ENCODE measurements around the gene TNIP1. TPM values are rescaled to one million over a fixed set of nuclear protein-coding genes. Genes with fewer than 3 reads are reported as not detected.

TNIP1 gene
- total RNA-seq, 1 donor from 2014 or later = 213 TPM

DNA sequence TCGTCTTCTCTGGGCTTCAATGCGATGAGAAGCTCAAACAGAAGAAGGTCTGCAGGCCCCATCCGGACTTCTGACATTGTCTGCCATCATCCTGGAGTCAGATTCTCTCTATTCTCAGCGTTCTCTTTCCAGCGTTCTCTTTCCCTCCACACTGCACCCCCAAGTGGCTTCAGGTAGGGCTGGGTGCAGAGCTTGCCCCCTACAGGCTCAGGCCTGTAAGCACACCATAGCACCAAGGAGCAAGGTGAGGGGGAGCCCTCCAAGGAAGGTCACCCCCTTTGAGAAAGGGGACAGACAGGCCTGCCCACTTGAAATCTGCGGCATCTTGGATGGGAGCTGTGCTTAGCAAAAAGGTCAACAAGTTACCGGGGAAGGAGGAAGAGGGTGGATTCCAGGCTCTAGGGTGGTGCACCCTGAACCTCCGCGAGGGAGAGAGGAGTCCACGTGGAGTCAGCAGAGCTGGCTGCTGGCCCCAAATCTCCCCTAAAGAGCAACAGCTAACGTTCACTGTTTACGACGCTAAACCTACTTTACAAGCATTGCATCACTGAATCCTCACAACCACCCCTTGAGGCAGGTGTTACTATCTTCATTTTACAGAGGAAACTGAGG lies 32.9 kb downstream of the TNIP1 start:
- DNase-seq (ENCODE audit: low read depth) = no peak

DNA sequence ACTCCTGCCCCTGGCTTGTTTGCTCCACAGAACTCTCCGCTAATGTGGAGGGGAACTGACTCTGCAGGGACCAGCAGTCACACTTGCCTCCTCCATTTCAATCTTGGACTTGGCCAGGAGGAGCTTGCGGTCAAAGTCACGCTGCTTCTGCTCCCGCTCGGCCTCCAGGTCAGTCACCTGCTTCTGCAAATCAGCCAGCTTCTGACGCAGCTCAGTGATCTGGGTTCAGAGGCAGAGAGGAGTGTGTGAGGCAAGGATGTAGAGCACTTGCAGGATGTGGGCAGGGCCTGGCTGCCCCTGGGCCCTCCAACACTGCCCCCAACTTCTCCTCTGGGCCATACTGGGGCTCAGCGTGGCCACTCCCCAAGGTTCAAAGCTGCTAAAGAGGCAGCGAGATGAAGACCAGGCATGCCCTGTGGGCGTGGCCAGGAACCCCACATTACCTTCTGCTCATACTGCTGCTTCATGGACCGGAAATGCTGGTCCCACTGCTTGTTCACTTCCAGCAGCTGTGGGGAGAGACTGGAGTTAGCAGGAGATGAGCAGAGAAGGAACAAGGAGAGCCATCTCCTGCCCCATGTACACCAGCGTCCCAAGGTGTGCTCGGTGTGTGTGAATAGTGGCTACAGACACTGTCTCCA lies 38.3 kb downstream of the TNIP1 start:
- DNase-seq (ENCODE audit: low read depth) = no peak

DNA sequence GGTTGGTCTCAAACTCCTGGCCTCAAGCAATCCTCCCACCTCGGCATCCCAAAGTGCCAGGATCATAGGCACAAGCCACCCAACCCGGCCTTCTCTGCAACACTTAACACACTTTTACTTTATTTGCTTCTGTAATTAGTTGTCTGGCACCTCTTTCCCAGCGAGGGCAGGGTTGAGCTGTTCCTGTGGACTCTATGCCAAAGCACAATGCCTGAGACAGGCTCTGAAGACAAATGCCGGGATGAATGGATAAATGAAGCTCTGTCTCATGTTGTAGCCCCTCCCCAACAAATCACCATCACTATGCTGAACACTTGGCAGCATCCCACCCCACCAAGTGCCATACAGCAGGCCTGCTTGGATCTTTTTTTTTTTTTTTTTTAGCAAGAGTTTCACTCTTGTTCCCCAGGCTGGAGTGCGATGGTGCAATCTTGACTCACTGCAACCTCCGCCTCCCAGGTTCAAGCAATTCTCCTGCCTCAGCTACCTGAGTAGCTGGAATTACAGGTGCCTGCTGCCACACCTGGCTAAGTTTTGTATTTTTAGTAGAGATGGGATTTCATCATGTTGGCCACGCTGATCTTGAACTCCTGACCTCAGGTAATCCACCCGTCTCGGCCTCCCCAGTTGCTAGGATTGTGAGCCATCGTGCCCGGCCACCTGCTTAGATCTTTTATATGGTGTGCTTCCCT lies 39.1 kb downstream of the TNIP1 start:
- no peak for DNase-seq (ENCODE audit: low read depth)

DNA sequence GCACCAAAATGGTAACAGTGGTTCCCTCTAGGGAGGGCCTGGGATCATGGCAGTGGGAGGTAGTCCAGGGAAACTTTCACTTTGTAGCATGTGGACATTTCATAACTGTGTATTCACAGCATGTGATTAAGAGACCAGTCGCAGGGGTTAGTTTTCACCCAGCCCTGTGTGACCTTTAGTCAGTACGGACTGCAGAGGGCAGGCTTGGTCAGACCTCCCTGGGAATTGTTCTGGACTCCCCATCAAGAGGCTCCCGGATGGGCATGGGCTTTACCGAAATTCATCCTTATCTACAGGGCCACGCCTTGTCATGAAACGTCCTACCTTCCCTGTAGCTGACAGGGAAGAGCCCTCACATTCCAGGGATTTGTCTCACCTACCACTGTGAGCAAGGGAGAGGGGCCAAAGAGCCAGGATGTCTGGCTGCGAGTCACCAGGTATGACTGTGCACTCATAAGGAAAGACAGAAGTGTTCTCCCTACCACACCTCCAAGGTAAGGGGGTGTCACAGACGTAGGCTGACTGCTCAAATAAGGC lies 40.6 kb downstream of the TNIP1 start:
- no peak for DNase-seq (ENCODE audit: low read depth)

DNA sequence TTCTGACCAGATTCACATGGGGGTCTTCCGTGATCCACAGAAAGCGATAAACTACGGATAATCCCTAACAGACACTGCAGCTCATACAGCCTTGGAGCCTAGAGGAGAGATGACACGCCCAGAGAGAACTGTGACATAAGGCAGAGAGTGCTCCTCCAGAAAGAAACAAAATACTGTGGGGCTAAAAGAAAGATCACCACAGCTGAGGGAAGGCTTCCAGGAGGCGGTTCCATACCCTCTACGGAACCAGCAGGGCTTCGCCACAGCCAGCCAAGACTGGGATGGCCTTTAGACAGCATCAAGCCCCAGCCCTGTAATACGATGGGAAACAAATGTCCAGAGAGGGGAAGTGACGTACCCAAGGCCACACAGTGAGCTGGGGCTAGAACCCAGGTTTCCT lies 41.2 kb downstream of the TNIP1 start:
- DNase-seq (ENCODE audit: low read depth) = no peak

DNA sequence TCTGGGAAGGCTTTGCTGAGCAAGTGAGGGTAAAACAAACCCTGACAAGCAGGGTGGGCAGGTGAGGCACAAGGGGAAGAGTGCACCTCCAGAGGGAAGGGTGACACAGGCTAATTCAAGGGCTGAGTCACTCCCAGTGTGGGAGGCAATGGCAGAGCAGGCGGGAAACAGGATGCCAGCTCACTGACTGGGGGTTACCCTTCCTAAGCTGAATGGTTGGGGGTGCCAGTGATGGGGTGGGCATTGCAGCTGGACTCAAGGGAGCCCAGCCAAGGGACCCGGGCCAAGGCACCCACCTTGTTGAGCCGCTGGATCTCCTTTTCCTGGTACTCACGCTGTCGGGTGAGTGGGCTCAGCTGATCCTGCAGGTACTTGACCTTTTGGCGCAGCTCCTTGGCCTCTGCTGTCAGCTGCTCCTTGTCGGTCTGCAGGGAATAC lies 42.0 kb downstream of the TNIP1 start:
- DNase-seq (ENCODE audit: low read depth) = no peak

DNA sequence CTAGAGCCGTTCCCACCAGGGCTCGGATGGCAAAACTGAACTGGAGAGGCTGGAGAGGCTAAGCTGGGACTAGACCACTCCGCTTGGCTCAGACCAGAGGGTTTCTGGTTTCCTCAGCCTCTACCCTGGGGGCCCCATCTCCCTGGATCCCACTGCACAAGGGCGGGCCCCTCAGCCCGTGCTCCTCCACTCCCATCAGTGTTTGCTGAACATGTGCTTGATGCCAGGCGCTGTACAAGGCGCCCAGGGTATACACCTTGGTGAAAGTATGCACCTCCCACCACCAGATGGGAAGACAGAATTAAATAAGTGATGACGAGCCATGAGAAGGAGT lies 42.5 kb downstream of the TNIP1 start:
- no peak for DNase-seq (ENCODE audit: low read depth)

DNA sequence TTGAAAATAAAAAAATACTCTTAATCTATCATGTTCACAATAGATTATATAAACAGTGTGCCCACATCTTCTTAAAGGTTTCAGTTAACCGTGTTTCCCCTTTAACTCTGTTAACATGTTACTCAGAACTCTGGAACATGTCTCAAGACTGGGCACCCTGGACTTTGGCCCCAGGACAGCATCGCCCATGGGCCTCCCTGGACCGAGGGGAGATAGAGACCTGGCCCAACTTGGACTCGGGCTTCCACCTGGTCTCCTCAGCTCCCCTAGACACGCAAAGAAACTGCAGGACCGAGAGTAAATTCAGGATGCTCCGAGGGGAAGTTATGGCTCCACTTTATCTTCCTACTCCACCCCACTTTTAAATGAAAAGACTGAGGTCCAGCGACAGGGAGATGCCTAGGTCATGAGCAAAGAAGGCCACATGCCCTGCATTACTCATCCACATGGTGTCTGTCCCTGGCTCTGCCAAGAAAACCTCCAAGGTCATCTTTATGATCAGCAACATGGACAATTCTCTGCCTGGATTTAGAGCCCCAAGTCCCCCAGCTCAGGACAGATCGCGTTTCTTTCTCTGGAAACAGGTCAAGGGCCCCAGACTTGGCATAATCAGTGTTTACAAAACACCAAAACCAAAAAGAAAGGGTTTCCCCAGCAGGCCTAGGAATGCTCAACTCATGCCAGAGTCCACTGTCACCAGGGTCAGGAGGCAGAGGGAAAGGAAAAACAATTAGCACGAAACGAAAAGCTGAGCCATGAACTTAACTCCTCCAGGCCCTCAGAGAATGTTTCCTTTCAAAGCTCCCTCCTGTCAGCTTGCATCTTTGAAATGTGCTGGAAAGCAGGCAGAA lies 43.0 kb downstream of the TNIP1 start:
- peak; percentile 77 for DNase-seq (ENCODE audit: low read depth)

DNA sequence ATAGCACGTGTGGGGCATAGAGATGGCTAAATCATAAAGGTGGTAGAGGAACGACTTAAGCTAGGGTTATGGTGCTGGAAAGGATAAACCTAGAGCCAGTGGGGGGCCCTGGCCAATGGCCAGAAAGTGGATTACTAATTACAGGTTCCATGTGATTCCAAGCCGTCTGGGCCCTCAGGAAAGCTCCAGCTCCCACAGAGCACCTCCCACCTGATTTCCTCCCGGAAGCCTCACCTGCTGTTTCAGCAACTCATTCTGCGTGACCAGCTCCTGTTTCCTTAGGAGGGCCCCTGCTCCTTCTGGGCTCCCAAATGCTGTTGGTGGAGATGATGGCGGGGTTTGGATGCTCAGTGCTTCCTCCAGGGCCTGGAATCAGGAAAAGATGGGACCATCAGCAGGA lies 44.3 kb downstream of the TNIP1 start:
- DNase-seq (ENCODE audit: low read depth) = no peak

DNA sequence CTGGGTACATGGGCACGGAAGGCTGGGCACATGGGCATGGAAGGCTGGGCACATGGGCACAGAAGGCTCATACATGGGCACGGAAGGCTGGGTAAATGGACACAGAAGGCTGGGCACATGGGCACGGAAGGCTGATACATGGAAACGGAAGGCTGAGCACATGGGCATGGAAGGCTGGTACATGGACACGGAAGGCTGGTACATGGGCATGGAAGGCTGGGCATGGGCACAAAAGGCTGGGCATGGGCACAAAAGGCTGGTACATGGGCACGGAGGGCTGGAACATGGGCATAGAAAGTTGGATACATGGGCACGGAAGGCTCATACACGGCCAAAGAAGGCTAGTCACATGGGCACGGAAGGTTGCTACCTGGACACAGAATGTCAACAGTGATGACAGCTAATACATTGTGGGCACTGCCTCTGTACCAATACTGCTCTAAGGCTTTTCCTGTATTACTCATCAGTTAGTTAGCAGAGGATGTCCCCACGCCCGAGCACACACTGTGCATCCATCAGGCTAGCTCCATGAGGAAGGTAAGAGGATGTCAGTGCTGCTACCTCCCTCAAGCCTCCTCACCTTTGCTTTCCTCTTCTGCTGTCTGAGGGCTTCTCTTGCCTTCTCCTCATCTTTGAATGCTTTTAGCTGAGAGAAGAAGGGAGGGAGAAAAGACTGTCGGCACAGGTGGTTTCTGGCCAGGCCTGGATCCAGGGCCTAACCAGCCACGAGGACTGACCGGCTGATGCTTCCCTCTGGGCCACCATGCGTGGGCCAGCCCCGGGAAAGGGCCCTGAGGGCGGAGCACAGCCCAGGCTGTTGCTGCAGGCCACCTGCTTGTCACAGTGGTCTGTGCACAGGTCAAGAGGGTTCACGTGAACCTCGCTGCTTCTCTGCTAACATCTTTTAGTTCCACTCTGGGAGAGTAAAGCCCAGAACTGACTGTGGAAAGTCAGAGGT lies 46.1 kb downstream of the TNIP1 start:
- no peak for DNase-seq (ENCODE audit: low read depth)

DNA sequence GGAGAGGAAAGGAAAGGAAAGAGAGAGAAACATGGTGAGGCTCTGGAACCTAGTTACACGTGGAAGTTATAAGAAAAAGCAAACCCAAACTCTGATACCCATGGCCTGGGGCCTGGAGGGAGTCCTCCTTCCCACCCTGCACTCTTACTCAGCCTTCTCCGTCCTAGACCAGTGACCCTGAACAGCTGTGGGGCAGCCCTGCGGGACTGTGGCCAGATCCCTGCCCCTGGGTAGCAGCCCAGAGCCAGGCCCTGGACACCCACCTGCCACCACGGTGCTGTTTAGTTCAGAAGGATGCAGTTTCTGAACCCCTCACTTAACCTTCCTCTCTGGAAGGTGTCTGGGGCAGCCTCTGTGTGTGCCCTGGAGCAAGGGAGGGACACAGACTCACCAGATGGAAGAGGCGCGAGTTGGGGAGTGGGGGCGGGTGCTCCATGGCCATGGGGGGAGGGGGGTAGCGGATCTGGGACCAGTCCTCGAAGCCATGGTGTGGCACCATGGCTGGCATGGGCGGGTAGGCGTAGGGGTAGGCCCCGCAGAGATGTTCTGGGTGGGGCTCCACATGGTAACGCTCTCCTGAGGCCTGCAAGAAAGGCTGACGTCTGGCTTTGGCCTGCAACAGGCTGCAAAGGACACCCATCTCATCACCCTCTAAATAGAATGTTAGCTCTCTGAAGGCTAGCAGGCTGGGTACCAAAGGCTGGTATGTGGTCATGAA lies 47.5 kb downstream of the TNIP1 start:
- DNase-seq (ENCODE audit: low read depth) = peak; percentile 71

DNA sequence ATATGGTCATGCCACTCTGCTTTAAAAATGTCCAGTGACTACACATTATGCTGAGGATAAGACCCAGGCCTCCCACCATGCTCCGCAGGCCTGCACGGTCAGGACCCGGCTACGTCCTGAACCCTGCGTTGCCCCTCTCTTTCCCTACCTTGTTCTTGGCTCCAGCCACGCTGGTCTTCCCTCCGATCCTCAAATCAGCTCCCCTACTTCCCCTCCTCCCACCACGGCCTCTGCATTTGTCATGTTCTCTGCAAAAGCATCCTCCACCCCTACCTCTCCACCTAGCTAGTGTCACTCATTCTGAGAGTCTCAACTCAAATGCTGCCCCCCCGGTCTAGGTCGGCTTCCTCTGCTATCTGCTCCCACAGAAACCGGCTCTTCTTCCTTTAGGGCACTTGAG lies 49.3 kb downstream of the TNIP1 start:
- DNase-seq (ENCODE audit: low read depth) = no peak

DNA sequence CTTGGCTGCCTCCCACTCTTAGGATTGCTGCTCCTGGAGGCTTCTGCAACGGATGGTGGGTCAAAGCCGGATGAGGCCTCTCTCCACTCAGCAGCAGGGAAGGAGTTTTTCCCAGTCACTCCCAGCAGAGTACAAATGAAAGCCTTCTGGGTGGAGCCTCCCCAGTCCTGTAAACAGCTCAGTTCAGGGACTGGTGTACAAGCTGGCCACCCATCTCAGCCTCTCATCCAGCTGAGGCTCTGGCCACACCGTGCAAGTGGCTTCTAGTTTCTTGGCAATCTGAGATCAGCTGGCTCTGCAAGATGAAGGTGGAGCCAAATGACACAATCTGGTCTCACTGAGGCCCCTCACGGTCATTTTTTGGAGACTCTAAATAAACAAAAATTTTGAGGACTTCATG lies 50.5 kb downstream of the TNIP1 start:
- no peak for DNase-seq (ENCODE audit: low read depth)

DNA sequence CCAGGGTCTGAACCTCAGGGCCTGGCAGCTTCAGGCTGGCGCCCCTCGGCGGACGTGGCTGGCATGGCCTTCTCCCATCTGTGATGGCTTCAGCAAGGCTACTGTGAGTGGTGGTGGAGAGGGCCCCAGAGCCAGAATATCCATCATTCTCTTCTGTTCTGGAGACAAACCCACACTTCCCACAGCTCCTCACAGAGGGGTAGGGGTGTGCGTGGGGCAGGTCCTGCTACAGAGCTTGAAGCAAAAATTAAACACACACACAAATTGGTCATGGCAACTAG lies 50.8 kb downstream of the TNIP1 start:
- no peak for DNase-seq (ENCODE audit: low read depth)

DNA sequence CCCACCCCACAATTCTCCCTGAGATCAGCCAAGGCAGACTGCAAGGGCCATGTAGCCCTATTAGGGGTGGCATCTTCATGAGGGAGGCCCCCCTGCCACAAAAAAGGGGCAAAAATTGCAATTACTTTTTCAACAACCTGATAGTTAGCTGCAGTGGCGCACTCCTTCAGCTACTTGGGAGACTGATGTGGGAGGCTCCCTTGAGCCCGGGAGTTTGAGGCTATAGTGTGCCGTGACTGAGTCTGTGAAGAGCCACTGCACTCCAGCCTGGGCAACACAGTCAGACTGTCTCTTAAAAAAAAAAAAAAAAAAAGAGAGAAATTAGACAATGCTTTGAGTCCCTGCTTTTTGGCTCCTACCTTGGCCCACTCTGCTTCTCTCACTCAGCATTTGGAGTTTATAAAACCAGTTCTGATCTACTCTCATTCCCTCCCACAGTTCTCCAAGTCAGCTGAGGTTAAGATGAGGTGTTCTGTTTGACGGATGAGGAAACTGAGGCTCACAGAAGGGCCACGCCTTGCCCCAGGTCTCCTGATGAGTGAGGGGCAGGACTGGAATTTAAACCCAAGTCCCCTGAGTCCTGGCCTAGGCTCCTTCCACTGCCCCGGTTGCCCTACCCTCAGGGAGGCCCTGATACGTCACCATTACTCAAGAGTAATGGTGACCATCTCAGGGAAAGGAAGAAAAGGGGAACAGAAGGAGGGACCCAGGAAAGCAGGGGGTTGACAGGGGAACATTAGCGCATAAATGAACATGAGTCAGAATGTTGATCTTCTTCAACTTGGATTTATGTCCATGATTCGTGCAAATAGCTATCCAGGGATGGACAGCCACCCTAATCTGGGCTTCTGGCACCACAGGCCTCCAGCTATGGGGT lies 51.4 kb downstream of the TNIP1 start:
- no peak for DNase-seq (ENCODE audit: low read depth)

DNA sequence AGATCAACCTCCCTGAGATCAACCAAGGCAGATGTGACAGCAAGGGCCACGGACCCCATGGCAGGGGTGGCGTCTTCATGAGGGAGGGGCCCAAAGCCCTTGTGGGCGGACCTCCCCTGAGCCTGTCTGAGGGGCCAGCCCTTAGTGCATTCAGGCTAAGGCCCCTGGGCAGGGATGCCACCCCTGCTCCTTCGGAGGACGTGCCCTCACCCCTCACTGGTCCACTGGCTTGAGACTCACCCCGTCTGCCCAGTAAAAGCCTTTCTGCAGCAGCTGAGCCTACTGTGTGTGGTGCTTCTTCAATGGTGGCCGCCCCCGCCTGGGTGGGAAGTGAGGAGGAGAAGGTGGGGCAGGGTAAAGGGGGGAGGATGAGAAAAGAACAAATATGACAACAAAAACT lies 52.1 kb downstream of the TNIP1 start:
- no peak for DNase-seq (ENCODE audit: low read depth)

DNA sequence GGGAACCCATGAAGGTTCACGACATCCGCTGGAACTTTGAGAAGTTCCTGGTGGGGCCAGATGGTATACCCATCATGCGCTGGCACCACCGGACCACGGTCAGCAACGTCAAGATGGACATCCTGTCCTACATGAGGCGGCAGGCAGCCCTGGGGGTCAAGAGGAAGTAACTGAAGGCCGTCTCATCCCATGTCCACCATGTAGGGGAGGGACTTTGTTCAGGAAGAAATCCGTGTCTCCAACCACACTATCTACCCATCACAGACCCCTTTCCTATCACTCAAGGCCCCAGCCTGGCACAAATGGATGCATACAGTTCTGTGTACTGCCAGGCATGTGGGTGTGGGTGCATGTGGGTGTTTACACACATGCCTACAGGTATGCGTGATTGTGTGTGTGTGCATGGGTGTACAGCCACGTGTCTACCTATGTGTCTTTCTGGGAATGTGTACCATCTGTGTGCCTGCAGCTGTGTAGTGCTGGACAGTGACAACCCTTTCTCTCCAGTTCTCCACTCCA lies 52.8 kb downstream of the TNIP1 start:
- no peak for DNase-seq (ENCODE audit: low read depth)

DNA sequence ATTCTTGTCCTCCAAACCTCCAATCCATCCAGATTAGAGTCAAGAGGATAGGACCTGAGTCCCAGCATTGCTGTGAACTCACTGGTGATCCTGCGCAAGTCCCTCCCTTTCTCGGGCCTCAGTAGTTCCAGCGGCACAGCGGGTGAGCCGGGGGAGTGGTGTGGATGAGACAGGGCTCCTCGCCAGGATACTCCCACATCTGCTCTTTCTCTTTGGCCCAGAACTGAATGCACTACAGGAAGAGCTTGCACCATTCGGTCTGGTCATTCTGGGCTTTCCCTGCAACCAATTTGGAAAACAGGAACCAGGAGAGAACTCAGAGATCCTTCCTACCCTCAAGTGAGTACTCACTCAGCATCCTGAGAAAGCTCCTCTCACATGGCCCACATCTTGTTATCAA lies 54.2 kb downstream of the TNIP1 start:
- DNase-seq (ENCODE audit: low read depth) = no peak

DNA sequence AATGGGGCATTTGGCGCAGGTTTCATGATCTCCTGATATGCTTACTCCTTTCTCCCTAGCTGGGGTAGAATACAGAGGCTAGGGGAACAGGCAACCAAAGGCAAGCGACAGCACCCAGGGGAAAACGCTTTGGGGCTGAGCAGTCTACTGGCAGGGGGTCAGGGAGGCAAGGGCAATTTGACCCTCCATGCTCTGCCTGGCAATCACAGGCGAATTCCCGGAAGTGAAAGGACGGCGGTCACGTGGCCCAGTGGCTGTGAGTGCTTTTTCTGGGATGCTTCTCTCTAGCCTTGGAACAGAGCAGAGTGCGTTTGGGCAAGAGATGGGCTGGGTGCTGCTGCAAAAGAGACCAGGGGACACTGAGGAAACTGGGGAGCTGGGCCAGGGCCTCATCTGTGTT lies 54.7 kb downstream of the TNIP1 start:
- DNase-seq (ENCODE audit: low read depth) = no peak
